ENCODE data around the gene FBXW7.
"Not testable (repeated sequence)": the region's sequence is repeated elsewhere in the genome, so short reads cannot be mapped to it uniquely, and the experiment has no call there.

FBXW7 gene

GRCh38 chr4:152564336-152564735 is 28.4 kb upstream of the FBXW7 start:
- FAIRE-seq = no peak
- no peak for DNase-seq (ENCODE audit: insufficient read length, low spot score)
- TF ChIP-seq CTCF (IDR thresholded peaks at IDR 0.05; ENCODE audit: insufficient read depth, missing control alignments) = no peak

GRCh38 chr4:152563209-152563608 is 27.3 kb upstream of the FBXW7 start:
- no peak for TF ChIP-seq CTCF (IDR thresholded peaks at IDR 0.05; ENCODE audit: insufficient read depth, missing control alignments)
- DNase-seq (ENCODE audit: insufficient read length, low spot score) (no peak), FAIRE-seq (no peak)

- TF ChIP-seq CTCF (IDR thresholded peaks at IDR 0.05; ENCODE audit: insufficient read depth, missing control alignments) = no peak
Observed at GRCh38 chr4:152559641-152560040, 23.7 kb upstream of the FBXW7 start.

GRCh38 chr4:152558396-152558795 is 22.5 kb upstream of the FBXW7 start:
- no peak for FAIRE-seq
- DNase-seq (ENCODE audit: insufficient read length, low spot score) = no peak
- TF ChIP-seq CTCF (IDR thresholded peaks at IDR 0.05; ENCODE audit: insufficient read depth, missing control alignments) = no peak

More at GRCh38 chr4:152559641-152560040, 23.7 kb upstream of the FBXW7 start:
- DNase-seq (ENCODE audit: insufficient read length, low spot score) (no peak), FAIRE-seq (no peak)

- DNase-seq (ENCODE audit: insufficient read length, low spot score) (no peak), FAIRE-seq (no peak)
- TF ChIP-seq CTCF (IDR thresholded peaks at IDR 0.05; ENCODE audit: insufficient read depth, missing control alignments) = no peak
Observed at GRCh38 chr4:152556834-152557233, 20.9 kb upstream of the FBXW7 start.

GRCh38 chr4:152556283-152556682 is 20.4 kb upstream of the FBXW7 start:
- FAIRE-seq = no peak

GRCh38 chr4:152554742-152555141 is 18.9 kb upstream of the FBXW7 start:
- no peak for DNase-seq (ENCODE audit: insufficient read length, low spot score)
- TF ChIP-seq CTCF (IDR thresholded peaks at IDR 0.05; ENCODE audit: insufficient read depth, missing control alignments) = no peak
- no peak for FAIRE-seq

More at GRCh38 chr4:152556283-152556682, 20.4 kb upstream of the FBXW7 start:
- TF ChIP-seq CTCF (IDR thresholded peaks at IDR 0.05; ENCODE audit: insufficient read depth, missing control alignments) = no peak
- DNase-seq (ENCODE audit: insufficient read length, low spot score) = no peak

- not testable (repeated sequence) for DNase-seq (ENCODE audit: insufficient read length, low spot score)
- FAIRE-seq = peak; percentile 35
Observed at GRCh38 chr4:152550687-152551086, 14.8 kb upstream of the FBXW7 start.
